H1 (cell line): ENCODE measurements around the gene ADCY5. TPM values are rescaled to one million over a fixed set of nuclear protein-coding genes. Genes with fewer than 3 reads are reported as not detected.

Experiments used
- CTCF ChIA-PET: fragments of 300-600 bp; sonication (Branson Sonifier 250); formaldehyde crosslinking; loops from one replicate; lab custom pipeline; 2021; ENCODE audit not compliant: partially characterized antibody; lab: Charles Lee
- POLR2A ChIA-PET: fragments of 300-600 bp; sonication (Branson Sonifier 250); formaldehyde crosslinking; loops from one replicate; lab custom pipeline; 2021; ENCODE audit warnings: inconsistent platforms; ENCODE audit not compliant: partially characterized antibody; lab: Charles Lee
- DNase-seq, 2 experiments: peaks; one replicate each; pipeline versions ENCODE4 v3.0.0 to v3.0.0-alpha.2; 2010 to 2022; ENCODE audit warnings: low spot score in 2 of 2, low read depth in 1 of 2, mixed read lengths in 1 of 2
- FAIRE-seq: peaks from 2 replicates; lab custom pipeline; 2011; peaks lifted over from hg19 to GRCh38; lab: Jason Lieb, UNC
- H2AFZ ChIP-seq: 2 replicates; pipeline ENCODE4 v1.8.1; 2012; ENCODE audit warnings: low read length, inconsistent platforms
- H2AK5ac ChIP-seq: 2 replicates; pipeline ENCODE4 v1.6.1; 2013; ENCODE audit warnings: low read depth, low read length
- H2BK120ac ChIP-seq: replicated peaks from 2 replicates; pipeline ENCODE3; 2013; ENCODE audit warnings: low read depth, low read length, inconsistent platforms
- H2BK12ac ChIP-seq: 2 replicates; pipeline ENCODE4 v1.6.1; 2013; ENCODE audit warnings: low read depth, low read length
- H2BK15ac ChIP-seq: 2 replicates; pipeline ENCODE4 v1.6.1; 2013; ENCODE audit warnings: low read length
- H2BK20ac ChIP-seq: 2 replicates; pipeline ENCODE4 v1.6.1; 2013; ENCODE audit warnings: low read length
- H2BK5ac ChIP-seq: 2 replicates; pipeline ENCODE4 v1.6.1; 2013; ENCODE audit warnings: low read depth, low read length
- H3K14ac ChIP-seq: 2 replicates; pipeline ENCODE4 v1.6.1; 2013; ENCODE audit warnings: inconsistent platforms; ENCODE audit not compliant: insufficient read length
- H3K18ac ChIP-seq: 2 replicates; pipeline ENCODE4 v1.6.1; 2013; ENCODE audit warnings: low read length; ENCODE audit errors: extremely low read depth
- H3K23ac ChIP-seq: 2 replicates; pipeline ENCODE4 v1.6.1; 2013; ENCODE audit warnings: inconsistent platforms; ENCODE audit not compliant: insufficient read length
- H3K23me2 ChIP-seq: 2 replicates; pipeline ENCODE4 v1.6.1; 2013; ENCODE audit warnings: low read depth, low read length
- H3K27ac ChIP-seq: 2 replicates; pipeline ENCODE4 v1.6.1; 2011; ENCODE audit warnings: low read depth, low read length, inconsistent platforms
- H3K27me3 ChIP-seq, 4 experiments: replicated peaks in 1 of 4; 1 replicate in 1 of 4; 2 replicates in 3 of 4; pipeline versions ENCODE4 v1.6.1 to v1.8.1; 2011 to 2013; ENCODE audit warnings: low read length in 3 of 4, mild to moderate bottlenecking in 3 of 4, inconsistent platforms in 2 of 4, mixed read lengths in 2 of 4, moderate library complexity in 1 of 4; ENCODE audit not compliant: control insufficient read depth in 3 of 4, insufficient read depth in 3 of 4; ENCODE audit errors: extremely low read depth in 1 of 4
- H3K36me3 ChIP-seq, 4 experiments: 2 replicates each; pipeline versions ENCODE4 v1.6.1 to v1.8.1; 2011 to 2013; ENCODE audit warnings: mild to moderate bottlenecking in 4 of 4, low read length in 3 of 4, moderate library complexity in 2 of 4, control low read depth in 1 of 4, inconsistent platforms in 1 of 4; ENCODE audit not compliant: insufficient read depth in 4 of 4, control insufficient read depth in 2 of 4
- H3K4ac ChIP-seq: replicated peaks from 2 replicates; pipeline ENCODE3; 2013; ENCODE audit warnings: low read length, low read depth, mixed read lengths, inconsistent platforms; ENCODE audit not compliant: insufficient read length
- H3K4me1 ChIP-seq, 4 experiments: replicated peaks in 1 of 4; 1 replicate in 1 of 4; 2 replicates in 3 of 4; pipeline versions ENCODE4 v1.6.1 to v1.8.1; 2011 to 2013; ENCODE audit warnings: low read length in 3 of 4, inconsistent platforms in 2 of 4, mixed read lengths in 1 of 4; ENCODE audit not compliant: insufficient read depth in 4 of 4, control insufficient read depth in 3 of 4
- H3K4me2 ChIP-seq, 2 experiments: 2 replicates each; pipeline versions ENCODE4 v1.6.1 to v1.8.1; 2011 to 2013; ENCODE audit warnings: low read depth in 2 of 2, low read length in 2 of 2, control low read depth in 1 of 2, inconsistent platforms in 1 of 2, mild to moderate bottlenecking in 1 of 2; ENCODE audit not compliant: insufficient read depth in 1 of 2
- H3K4me3 ChIP-seq, 4 experiments: fragments of 200-600, 300-600 bp in 1 of 4; sonication (generic), shearing (Covaris generic), sonication (Bioruptor Twin) in 1 of 4; 2 replicates each; pipeline versions ENCODE4 v1.5.1 to v1.8.1; 2011 to 2016; ENCODE audit warnings: low read length in 4 of 4, low read depth in 3 of 4, control low read depth in 2 of 4, inconsistent platforms in 2 of 4, mild to moderate bottlenecking in 2 of 4, mixed read lengths in 1 of 4, moderate library complexity in 1 of 4; ENCODE audit not compliant: insufficient read depth in 2 of 4; ENCODE audit errors: extremely low read depth in 1 of 4
- H3K56ac ChIP-seq: replicated peaks from 2 replicates; pipeline ENCODE3; 2013; ENCODE audit warnings: low read depth, mild to moderate bottlenecking, mixed read lengths, low read length, inconsistent platforms; ENCODE audit not compliant: insufficient read length
- H3K79me1 ChIP-seq: 2 replicates; pipeline ENCODE4 v1.6.1; 2013; ENCODE audit warnings: low read depth, low read length, control low read depth
- H3K79me2 ChIP-seq, 2 experiments: 2 replicates each; pipeline versions ENCODE4 v1.6.1 to v1.8.1; 2012 to 2013; ENCODE audit warnings: low read length in 2 of 2, mild to moderate bottlenecking in 2 of 2, inconsistent platforms in 1 of 2; ENCODE audit not compliant: insufficient read depth in 2 of 2, control insufficient read depth in 1 of 2
- H3K9ac ChIP-seq, 4 experiments: replicated peaks in 1 of 4; 1 replicate in 1 of 4; 2 replicates in 3 of 4; pipeline versions ENCODE4 v1.6.1 to v1.8.1; 2011 to 2013; ENCODE audit warnings: low read depth in 3 of 4, low read length in 3 of 4, control low read depth in 2 of 4, mild to moderate bottlenecking in 2 of 4, moderate library complexity in 2 of 4, inconsistent platforms in 1 of 4; ENCODE audit errors: extremely low read depth in 1 of 4
- H3K9me3 ChIP-seq, 2 experiments: 2 replicates each; pipeline versions ENCODE4 v1.6.1 to v1.8.1; 2012 to 2013; ENCODE audit warnings: mild to moderate bottlenecking in 2 of 2, moderate library complexity in 2 of 2, control low read depth in 1 of 2, inconsistent platforms in 1 of 2, low read depth in 1 of 2, low read length in 1 of 2, mixed read lengths in 1 of 2; ENCODE audit not compliant: insufficient read depth in 2 of 2
- H4K20me1 ChIP-seq, 2 experiments: replicated peaks in 1 of 2; 2 replicates each; pipeline versions ENCODE3 to v1.8.1; 2011 to 2013; ENCODE audit warnings: inconsistent platforms in 2 of 2, low read length in 2 of 2, mild to moderate bottlenecking in 1 of 2; ENCODE audit not compliant: insufficient read depth in 2 of 2, control insufficient read depth in 1 of 2
- H4K5ac ChIP-seq: 2 replicates; pipeline ENCODE4 v1.6.1; 2013; ENCODE audit warnings: low read length, low read depth, mixed read lengths, inconsistent platforms; ENCODE audit not compliant: insufficient read length
- H4K8ac ChIP-seq: 2 replicates; pipeline ENCODE4 v1.8.0; 2013; ENCODE audit warnings: mild to moderate bottlenecking, moderate library complexity, low read length, inconsistent platforms; ENCODE audit not compliant: insufficient read depth; ENCODE audit errors: extremely low read depth
- H4K91ac ChIP-seq: replicated peaks from 2 replicates; pipeline ENCODE3; 2013; ENCODE audit warnings: low read length, mixed read lengths, inconsistent platforms; ENCODE audit not compliant: insufficient read length
- CHD1 ChIP-seq: IDR thresholded peaks from 2 replicates; pipeline ENCODE4 v1.6.1; 2012; ENCODE audit warnings: low read depth, low read length, improper control_type of control experiment
- E2F6 ChIP-seq: IDR thresholded peaks from 2 replicates; pipeline ENCODE4 v1.6.1; 2012; ENCODE audit warnings: inconsistent platforms
- KDM5A ChIP-seq: fragments of 200-600 bp; IDR thresholded peaks from 2 replicates; pipeline ENCODE4 v1.7.1; 2012; ENCODE audit warnings: mild to moderate bottlenecking, low read length, inconsistent platforms, mixed read lengths
- TCF12 ChIP-seq: IDR thresholded peaks from 2 replicates; pipeline ENCODE4 v1.6.1; 2011; ENCODE audit warnings: low read depth, mild to moderate bottlenecking, low read length
- WGBS, 2 experiments: shearing (Covaris generic) in 1 of 2; methylation state at CpG; one replicate each; pipeline versions ENCODE4 v1.1.6 to v1.1.7; 2013 to 2015; ENCODE audit warnings: low lambda C conversion rate in 2 of 2, mixed read lengths in 2 of 2, inconsistent platforms in 1 of 2, low coverage in 1 of 2, missing lambda C conversion rate in 1 of 2; ENCODE audit not compliant: insufficient replicate concordance in 2 of 2, insufficient coverage in 1 of 2, insufficient read length in 1 of 2; ENCODE audit errors: extremely low coverage in 1 of 2, missing lambda C conversion rate in 1 of 2; 5-methylcytosine and 5-hydroxymethylcytosine counted together
- polyA plus RNA-seq, 7 experiments: library from polyadenylated mRNA; depleted of rRNA in 3 of 7; stranded (reverse) in 5 of 7; unstranded in 2 of 7; fragments of >200 nt in 5 of 7; fragments of 200-250 nt in 2 of 7; gene quantifications; 1 replicate in 5 of 7; 2 replicates in 1 of 7; 4 replicates in 1 of 7; pipeline versions ENCODE4 v1.2.1 to v1.2.3, GENCODE V29; 2011 to 2013; ENCODE audit warnings: missing spikeins in 2 of 7, mixed read lengths in 2 of 7
- total RNA-seq: library from RNA; stranded (reverse); fragmentation: NEBNext Ultra II Directional; extraction: Animal tissue kit (Norgen Biotek cat#: 25700); gene quantifications from 2 replicates; pipeline ENCODE4 v1.2.1, GENCODE V29; 2021

Gene ADCY5
- total and polyA plus RNA-seq, 2 of the 8 experiments (the other 6 are each of a cell fraction or from before 2014, with no cell fraction given): 18.9 to 40.8 TPM

GRCh38 chr3:123457841-123458240 is 9.0 kb upstream of the ADCY5 start:
- peak overlapping the region; percentile 6 to 7; a peak in 1 of 4 replicates for H3K4me2 ChIP-seq
- no peak overlapping the region for H4K8ac ChIP-seq
- H4K5ac ChIP-seq: no peak overlapping the region
- no peak for DNase-seq
- no peak overlapping the region for H3K9ac ChIP-seq
- H2AK5ac ChIP-seq: no peak overlapping the region
- peak overlapping the region; percentile 32; the same call in 1 of the 2 replicates for H2BK5ac ChIP-seq
- POLR2A ChIA-PET: interaction anchor here (0.8 to 1.5 kb wide), 3 partner anchors 9 to 131 kb away, joined by 3 read pairs; partner anchors contain the start of gene ADCY5
- H2BK20ac ChIP-seq: peak overlapping the region; percentile 66
- H3K23ac ChIP-seq: no peak overlapping the region
- no peaks in the 10 kb centered on the region for H3K79me2 ChIP-seq
- H2BK15ac ChIP-seq: no peak overlapping the region
- TF ChIP-seq CHD1 (no peak), TCF12 (0 out of 2 replicates have a peak, but pooled peaks have one; percentile 44), KDM5A (no peak), E2F6 (no peak)
- H3K56ac ChIP-seq: no peak overlapping the region
- 12% methylated on average over 1 of the region's 1 CpG; no CpG with 5 or more reads in 1 of the 2 experiments for WGBS, 2 experiments
- H3K14ac ChIP-seq: no peak overlapping the region
- no peak overlapping the region for H2BK120ac ChIP-seq
- H3K79me1 ChIP-seq: no peaks in the 10 kb centered on the region
- H3K27me3 ChIP-seq: no peaks in the 10 kb centered on the region
- no peaks in the 10 kb centered on the region for H3K36me3 ChIP-seq
- peaks cover 0 to 8% (median 4%) of the 10 kb centered on the region in 4 experiments; a peak in 5 of 7 replicates for H3K4me1 ChIP-seq
- no peak overlapping the region for H2BK12ac ChIP-seq
- H3K9me3 ChIP-seq: no peaks in the 10 kb centered on the region
- H4K20me1 ChIP-seq: no peaks in the 10 kb centered on the region
- no peak overlapping the region for H3K4ac ChIP-seq
- H2AFZ ChIP-seq: no peak overlapping the region; the same call in 1 of the 2 replicates
- CTCF ChIA-PET: interaction anchor here (1.0 to 4.3 kb wide), 12 partner anchors 9 to 173 kb away, joined by 3 to 35 read pairs (median 4); partner anchors contain the start of gene ADCY5
- H3K4me3 ChIP-seq: no peak overlapping the region
- H4K91ac ChIP-seq: no peak overlapping the region
- H3K18ac ChIP-seq: no peak overlapping the region
- H3K27ac ChIP-seq: no peak overlapping the region
- H3K23me2 ChIP-seq: no peaks in the 10 kb centered on the region
- FAIRE-seq: peak; percentile 32
